Testis (tissue), 2 donors: Measurements from ENCODE around the gene SLC16A2.

Experiments
- CTCF ChIP-seq, 3 experiments: fragments of 450-650 bp in 2 of 3; fragments of 200-600 bp in 1 of 3; sonication (generic) in 1 of 3; IDR thresholded peaks; one replicate each; pipeline ENCODE4 v1.5.1; 2016 to 2019; ENCODE audit warnings: antibody characterized with exemption in 3 of 3, mild to moderate bottlenecking in 2 of 3, moderate library complexity in 1 of 3
- POLR2A ChIP-seq: fragments of 450-650 bp; IDR thresholded peaks from one replicate; pipeline ENCODE4 v1.6.1; 2017; ENCODE audit warnings: antibody characterized with exemption, mild to moderate bottlenecking, moderate library complexity

DNA sequence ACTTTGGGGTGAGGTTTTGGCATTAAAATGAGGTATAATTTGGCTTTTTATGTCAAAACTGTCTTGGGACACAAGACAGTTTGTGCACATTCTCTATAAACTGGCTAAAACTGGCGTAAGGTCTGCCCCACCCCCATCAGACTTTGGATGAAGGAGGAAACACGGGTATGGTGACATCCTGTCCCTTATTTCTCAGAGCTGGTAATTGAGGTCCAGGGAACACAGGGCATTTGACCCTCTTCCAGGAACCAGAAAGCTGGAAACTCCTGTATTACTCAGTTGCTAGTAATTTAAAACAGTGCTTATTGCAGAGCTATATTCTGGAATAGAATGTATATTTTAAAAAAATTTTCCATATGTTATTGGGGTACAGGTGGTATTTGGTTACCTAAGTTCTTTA, 78.8 kb downstream of the SLC16A2 start:
- no peak for TF ChIP-seq CTCF (IDR thresholded peaks at IDR 0.05)
- TF ChIP-seq POLR2A: no peak
